HCT116 (cell line): ENCODE data around the gene SWAP70. TPM values are rescaled to one million over a fixed set of nuclear protein-coding genes. Genes with fewer than 3 reads are reported as not detected.

Experiments
- ATAC-seq: fragments of 200-7000 bp; cut with Tn5 transposase; 2 replicates; pipeline ENCODE4 v1.9.1; 2020; ENCODE audit warnings: mild to moderate bottlenecking, moderate library complexity
- BruUV-seq: library from RNA; stranded (reverse); fragments of 400-500 nt; replicated peaks from 2 replicates; lab custom pipeline; 2021; lab: Mats Ljungman, UMichigan
- CTCF ChIA-PET: fragments of 300-600 bp; sonication (Branson Sonifier 250); formaldehyde crosslinking; loops from one replicate; lab custom pipeline; 2021; ENCODE audit warnings: antibody characterized with exemption; lab: Charles Lee
- POLR2A ChIA-PET: fragments of 300-600, 350-600 bp; sonication (Branson Sonifier 250); formaldehyde crosslinking; loops from one replicate; lab custom pipeline; 2021; ENCODE audit warnings: antibody characterized with exemption; lab: Charles Lee
- RAD21 ChIA-PET, 2 experiments: fragments of 300-600 bp; sonication (Branson Sonifier 250); formaldehyde crosslinking; loops; one replicate each; lab custom pipeline; 2023; ENCODE audit warnings: low total read pairs in 2 of 2; ENCODE audit not compliant: uncharacterized antibody in 2 of 2, unreplicated experiment in 2 of 2, low non-redundant PET in 1 of 2; lab: Charles Lee
- DNase-seq: peaks from one replicate; pipeline ENCODE4 v3.0.0-alpha.2; 2010; ENCODE audit warnings: low read depth, low spot score
- H2AFZ ChIP-seq: fragments of 200-600 bp; shearing (Covaris generic), sonication (generic); 2 replicates; pipeline ENCODE4 v1.6.1; 2017; ENCODE audit warnings: low read depth, mixed run types, mixed read lengths, antibody characterized with exemption, low read length; ENCODE audit not compliant: poor library complexity, severe bottlenecking
- H3K27ac ChIP-seq: 2 replicates; pipeline ENCODE4 v1.5.1; 2012; ENCODE audit warnings: low read depth, low read length
- H3K27me3 ChIP-seq: fragments of 200-600 bp; sonication (generic); 2 replicates; pipeline ENCODE4 v1.6.1; 2016; ENCODE audit warnings: mixed run types, low read length, mixed read lengths; ENCODE audit not compliant: insufficient read depth
- H3K36me3 ChIP-seq, 2 experiments: fragments of 200-500 bp in 1 of 2; fragments of 200-600 bp in 1 of 2; sonication (Bioruptor generic) in 1 of 2; sonication (generic) in 1 of 2; 2 replicates each; pipeline versions ENCODE4 v1.5.1 to v1.6.1; 2014 to 2016; ENCODE audit warnings: low read length in 2 of 2, inconsistent platforms in 1 of 2, mixed read lengths in 1 of 2, mixed run types in 1 of 2; ENCODE audit not compliant: insufficient read depth in 2 of 2, control insufficient read depth in 1 of 2
- H3K4me1 ChIP-seq, 2 experiments: fragments of 200-600 bp in 1 of 2; sonication (generic) in 1 of 2; 2 replicates each; pipeline versions ENCODE4 v1.5.1 to v1.6.1; 2012 to 2017; ENCODE audit warnings: low read length in 2 of 2, inconsistent platforms in 1 of 2, mild to moderate bottlenecking in 1 of 2, mixed read lengths in 1 of 2, mixed run types in 1 of 2, moderate library complexity in 1 of 2; ENCODE audit not compliant: insufficient read depth in 2 of 2, control insufficient read depth in 1 of 2
- H3K4me2 ChIP-seq: fragments of 200-600 bp; sonication (generic); 2 replicates; pipeline ENCODE4 v1.6.1; 2017; ENCODE audit warnings: mixed run types, low read length, mixed read lengths
- H3K4me3 ChIP-seq, 2 experiments: fragments of 200-600 bp in 1 of 2; sonication (generic) in 1 of 2; replicated peaks in 1 of 2; 2 replicates each; pipeline ENCODE4 v1.5.1; 2011 to 2016; ENCODE audit warnings: low read length in 2 of 2, control low read depth in 1 of 2, low read depth in 1 of 2, mild to moderate bottlenecking in 1 of 2, mixed read lengths in 1 of 2, mixed run types in 1 of 2
- H3K79me2 ChIP-seq: fragments of 200-600 bp; sonication (generic); 2 replicates; pipeline ENCODE4 v1.6.1; 2017; ENCODE audit warnings: mild to moderate bottlenecking, mixed run types, low read length, moderate library complexity, mixed read lengths; ENCODE audit not compliant: insufficient read depth
- H3K9ac ChIP-seq: fragments of 200-600 bp; sonication (generic); 2 replicates; pipeline ENCODE4 v1.6.1; 2016; ENCODE audit warnings: low read length, mixed read lengths
- H3K9me2 ChIP-seq: fragments of 200-600 bp; sonication (generic), shearing (Covaris generic); 2 replicates; pipeline ENCODE4 v1.6.1; 2017; ENCODE audit warnings: mixed run types, mild to moderate bottlenecking, moderate library complexity; ENCODE audit not compliant: insufficient read depth
- H3K9me3 ChIP-seq, 2 experiments: fragments of 200-500 bp in 1 of 2; fragments of 200-600 bp in 1 of 2; sonication (Bioruptor generic) in 1 of 2; sonication (generic) in 1 of 2; 2 replicates each; pipeline ENCODE4 v1.6.1; 2014 to 2017; ENCODE audit warnings: low read length in 2 of 2, mixed read lengths in 2 of 2, inconsistent platforms in 1 of 2, low read depth in 1 of 2, mild to moderate bottlenecking in 1 of 2, mixed run types in 1 of 2, moderate library complexity in 1 of 2; ENCODE audit not compliant: control insufficient read depth in 1 of 2, insufficient read depth in 1 of 2
- H4K20me1 ChIP-seq: fragments of 200-600 bp; sonication (generic), shearing (Covaris generic); 2 replicates; pipeline ENCODE4 v1.6.1; 2017; ENCODE audit warnings: mixed run types, mild to moderate bottlenecking, moderate library complexity; ENCODE audit not compliant: insufficient read depth
- CBX3 ChIP-seq: IDR thresholded peaks from 2 replicates; pipeline ENCODE4 v1.6.1; 2012; ENCODE audit warnings: low read depth
- FOSL1 ChIP-seq: IDR thresholded peaks from 2 replicates; pipeline ENCODE4 v1.6.1; 2012; ENCODE audit warnings: low read depth
- MAX ChIP-seq: IDR thresholded peaks from 2 replicates; pipeline ENCODE4 v1.6.1; 2012
- RAD21 ChIP-seq: IDR thresholded peaks from 2 replicates; pipeline ENCODE4 v1.6.1; 2012; ENCODE audit warnings: low read depth, mild to moderate bottlenecking
- REST ChIP-seq: IDR thresholded peaks from 2 replicates; pipeline ENCODE4 v1.6.1; 2012; ENCODE audit warnings: low read depth
- YY1 ChIP-seq: IDR thresholded peaks from 2 replicates; pipeline ENCODE4 v1.6.1; 2011; ENCODE audit warnings: low read length, low read depth, moderate library complexity, mild to moderate bottlenecking; ENCODE audit not compliant: insufficient replicate concordance; ENCODE audit errors: extremely low read depth
- ZBTB33 ChIP-seq: IDR thresholded peaks from 2 replicates; pipeline ENCODE4 v1.6.1; 2011; ENCODE audit warnings: mild to moderate bottlenecking, low read length, moderate library complexity; ENCODE audit not compliant: insufficient replicate concordance; ENCODE audit errors: extremely low read depth
- ZFX ChIP-seq: fragments of 450-650 bp; IDR thresholded peaks from 2 replicates; pipeline ENCODE4 v1.6.1; 2017
- intact Hi-C: fragments of 100-400 bp; cut with micrococcal nuclease; formaldehyde crosslinking; loops from 2 replicates; pipeline ENCODE4 v1.10.0; 2022
- total RNA-seq: library from RNA; stranded (reverse); gene quantifications from one replicate; pipeline ENCODE4 v1.2.1, GENCODE V29; 2021; ENCODE audit not compliant: unreplicated experiment

Gene SWAP70
- total RNA-seq, 1 experiment from 2014 or later = 20.6 TPM

- TF ChIP-seq REST = no peak
Measured at GRCh38 chr11:9769621-9770020, 105.7 kb downstream of the SWAP70 start (continued).

GRCh38 chr11:9771071-9771511 is 107.2 kb downstream of the SWAP70 start:
- BruUV-seq = no TSS peak
- Histone ChIP-seq H3K36me3 (no peaks in the 10 kb centered on the region), H4K20me1 (no peaks in the 10 kb centered on the region), H3K27me3 (no peaks in the 10 kb centered on the region), H3K4me2 (no peak overlapping the region), H3K9ac (no peak overlapping the region), H3K9me3 (no peaks in the 10 kb centered on the region), H3K4me1 (peaks cover 0 to 6% of the 10 kb centered on the region in 2 experiments; a peak in 1 of 4 replicates), H2AFZ (no peak overlapping the region), H3K9me2 (no peaks in the 10 kb centered on the region), H3K4me3 (no peak overlapping the region), H3K27ac (no peak overlapping the region), H3K79me2 (no peaks in the 10 kb centered on the region)
- ATAC-seq (no peak), DNase-seq (no peak)
- TF ChIP-seq MAX = no peak
- TF ChIP-seq ZFX = no peak
- intact Hi-C loops = no loop called here
- ChIA-PET POLR2A (no interaction called here), CTCF (no interaction called here), RAD21 (no interaction called here)

- Histone ChIP-seq H3K4me2 (no peak overlapping the region), H3K27me3 (no peaks in the 10 kb centered on the region), H3K9me2 (no peaks in the 10 kb centered on the region), H3K4me1 (peaks cover 0 to 6% of the 10 kb centered on the region in 2 experiments; a peak in 1 of 4 replicates), H3K9me3 (no peaks in the 10 kb centered on the region), H3K27ac (no peak overlapping the region), H3K4me3 (no peak overlapping the region), H4K20me1 (no peaks in the 10 kb centered on the region), H3K36me3 (no peaks in the 10 kb centered on the region), H3K9ac (no peak overlapping the region), H2AFZ (no peak overlapping the region), H3K79me2 (peaks cover 3% of the 10 kb centered on the region; the same call in 1 of the 2 replicates)
- intact Hi-C loops = no loop called here
- ChIA-PET POLR2A (no interaction called here), RAD21 (no interaction called here), CTCF (no interaction called here)
- no TSS peak for BruUV-seq
- no peak for DNase-seq
- ATAC-seq = no peak
- no peak for TF ChIP-seq FOSL1
- no peak for TF ChIP-seq REST
- no peak for TF ChIP-seq RAD21
- no peak for TF ChIP-seq YY1
- no peak for TF ChIP-seq CBX3
- no peak for TF ChIP-seq ZBTB33
Measured at GRCh38 chr11:9772218-9772617, 108.3 kb downstream of the SWAP70 start.
